ENCODE measurements around the gene CAMSAP1. TPM values are rescaled to one million over a fixed set of nuclear protein-coding genes. Genes with fewer than 3 reads are reported as not detected.

Gene CAMSAP1
- total and polyA plus RNA-seq, 9 of the 15 experiments (the other 6 are each of a cell fraction or from before 2014, with no cell fraction given) = 1.5 to 28.8 (median 14.3) TPM

- Histone ChIP-seq H3K9ac (ENCODE audit: insufficient read depth in 1 of 2, low read depth in 2 of 2, low read length in 2 of 2) (peak overlapping the region; percentile 47 to 63; a peak in 3 of 4 replicates), H2AFZ (ENCODE audit: low read depth, low read length) (no peak overlapping the region), H3K27ac (ENCODE audit: extremely low read depth, low read depth, low read length) (peak overlapping the region; percentile 80), H3K27me3 (ENCODE audit: control insufficient read depth in 2 of 2, insufficient read depth in 2 of 2, low read length in 2 of 2) (no peaks in the 10 kb centered on the region), H3K9me3 (replicated peaks; ENCODE audit: control insufficient read depth, insufficient read depth, low read depth, low read length) (peaks cover 10% of the 10 kb centered on the region; the same call in 1 of the 2 replicates), H3K4me2 (ENCODE audit: insufficient read depth, low read length) (peak overlapping the region; percentile 88), H3K4me1 (replicated peaks in 1 of 2; ENCODE audit: control insufficient read depth in 2 of 2, insufficient read depth in 2 of 2, low read length in 2 of 2) (peaks cover 42 to 55% of the 10 kb centered on the region in 2 experiments), H3K9me1 (ENCODE audit: control insufficient read depth, insufficient read depth, low read length) (no peaks in the 10 kb centered on the region), H3K36me3 (ENCODE audit: control insufficient read depth, insufficient read depth, low read length) (peaks cover 56% of the 10 kb centered on the region), H3K4me3 (peak overlapping the region; percentile 63), H4K20me1 (replicated peaks; ENCODE audit: control insufficient read depth, insufficient read depth, low read length) (peaks cover 12% of the 10 kb centered on the region), H3K79me2 (ENCODE audit: control insufficient read depth, insufficient read depth, low read length) (peaks cover 74% of the 10 kb centered on the region)
- no TSS peak for BruUV-seq (replicated peaks)
- FAIRE-seq = peak; percentile 77
- WGBS (ENCODE audit: insufficient coverage, low coverage, missing lambda C conversion rate) = 23% methylated on average over 12 of the region's 12 CpGs
- POLR2A ChIA-PET = interaction anchor here (2.9 kb wide), 1 partner anchor 8 kb away, joined by 9 read pairs; no protein-coding TSS in a partner anchor
- in situ Hi-C loops (cut with MboI) (no loop called here), intact Hi-C loops (cut with micrococcal nuclease) (loop anchor here (5.0 kb wide), 1 partner anchor 44 kb away; no protein-coding TSS in a partner anchor)
- ATAC-seq = peak; percentile 9
- peak in 1 of 4 experiments; percentile 67 for DNase-seq (ENCODE audit: extremely low read depth in 1 of 4, low spot score in 3 of 4)
- CTCF ChIA-PET (ENCODE audit: low intra/inter-chr PET ratio) = no interaction called here
- no peak for TF ChIP-seq RBM22 (IDR thresholded peaks at IDR 0.05; ENCODE audit: low read depth, low read length, poor library complexity, severe bottlenecking)
- no peak for TF ChIP-seq ESRRB (CRISPR knock-in tag; IDR thresholded peaks at IDR 0.05; ENCODE audit: borderline replicate concordance)
- TF ChIP-seq RREB1 (CRISPR knock-in tag; IDR thresholded peaks at IDR 0.05) = no peak
- no peak for TF ChIP-seq ZBTB8A (IDR thresholded peaks at IDR 0.05; ENCODE audit: partially characterized antibody)
- TF ChIP-seq RAD21 (CRISPR knock-in tag; conservative IDR thresholded peaks at IDR 0.05 in 1 of 2, IDR thresholded peaks at IDR 0.05 in 1 of 2) = peak in 1 of 2 experiments; percentile 39; a peak in 1 of 4 replicates
- no peak for TF ChIP-seq ZKSCAN1 (IDR thresholded peaks at IDR 0.05; ENCODE audit: low read depth, low read length)
- TF ChIP-seq KLF6 (CRISPR knock-in tag; IDR thresholded peaks at IDR 0.05; ENCODE audit: borderline replicate concordance) = no peak
- no peak for TF ChIP-seq HDAC8 (tag; IDR thresholded peaks at IDR 0.05)
- 0 out of 2 replicates have a peak, but pooled peaks have one; percentile 12 for TF ChIP-seq RHOXF2B (CRISPR knock-in tag; conservative IDR thresholded peaks at IDR 0.05)
- no peak for TF ChIP-seq HEY1 (CRISPR knock-in tag; IDR thresholded peaks at IDR 0.05; ENCODE audit: borderline replicate concordance)
- no peak for TF ChIP-seq ZBTB17 (CRISPR knock-in tag; IDR thresholded peaks at IDR 0.05)
- TF ChIP-seq HIVEP1 (CRISPR knock-in tag; IDR thresholded peaks at IDR 0.05) = no peak
- peak; percentile 57 for TF ChIP-seq EGR1 (conservative IDR thresholded peaks at IDR 0.05)
- TF ChIP-seq NR2C2 (CRISPR knock-in tag; IDR thresholded peaks at IDR 0.05) = no peak
- TF ChIP-seq NR2C2 (tag; IDR thresholded peaks at IDR 0.05) = peak; percentile 64
- peak; percentile 26 for TF ChIP-seq KDM5B (IDR thresholded peaks at IDR 0.05; ENCODE audit: insufficient replicate concordance, low read depth, low read length)
Measured at GRCh38 chr9:135908754-135909204, 1.4 kb upstream of the CAMSAP1 start.
